ENCODE data around the gene LOXHD1.

LOXHD1 gene

GRCh38 chr18:46675112-46675511 lies 18.1 kb upstream of the LOXHD1 start:
- DNase-seq, result no peak

DNA sequence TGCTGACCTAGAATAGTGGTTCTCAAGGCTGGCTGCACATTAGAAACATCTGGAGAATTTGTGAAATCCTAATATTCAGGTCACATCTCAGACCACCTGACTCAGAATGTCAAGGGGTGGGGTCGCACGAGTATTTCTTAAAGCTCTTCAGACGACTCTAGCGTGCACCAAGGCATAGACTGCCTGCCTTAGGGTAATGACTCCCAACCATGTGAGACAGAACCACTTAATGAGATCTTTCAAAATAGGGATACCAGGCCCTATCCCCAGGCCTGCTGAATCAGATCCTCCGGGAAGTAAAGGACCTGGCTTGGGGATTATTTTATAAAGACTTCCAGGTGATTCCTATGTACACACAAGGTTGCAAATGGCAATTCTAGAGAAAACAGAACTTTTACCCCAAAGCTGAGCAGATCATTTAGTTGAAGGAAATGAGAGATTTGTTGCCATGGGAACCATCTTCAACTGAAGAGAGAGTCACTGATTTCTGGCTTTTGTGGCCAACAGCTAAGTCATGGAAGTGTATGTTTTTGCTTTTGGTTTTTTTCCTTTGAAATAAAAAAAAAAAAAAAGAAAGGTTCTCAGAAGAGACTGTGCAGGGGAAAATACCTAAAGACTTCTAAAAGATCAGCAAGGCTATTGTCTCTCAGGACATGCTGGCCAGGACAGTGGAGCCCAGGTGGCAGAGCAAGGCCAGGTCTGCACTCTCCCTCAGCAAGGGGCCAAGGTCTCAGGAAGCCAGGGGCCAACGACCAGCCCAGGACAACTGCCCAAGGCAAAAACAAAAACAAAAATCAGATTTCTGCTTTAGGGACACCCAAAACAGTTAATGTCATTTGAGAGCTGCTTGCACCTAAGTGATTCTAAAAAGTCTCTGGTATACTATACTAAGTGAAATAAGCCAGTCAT lies 15.3 kb upstream of the LOXHD1 start:
- DNase-seq, result no peak

- DNase-seq, result no peak
Measured at GRCh38 chr18:46668694-46669093, 11.7 kb upstream of the LOXHD1 start.

- no peak for DNase-seq
Measured at GRCh38 chr18:46668135-46668534, 11.1 kb upstream of the LOXHD1 start.

DNA sequence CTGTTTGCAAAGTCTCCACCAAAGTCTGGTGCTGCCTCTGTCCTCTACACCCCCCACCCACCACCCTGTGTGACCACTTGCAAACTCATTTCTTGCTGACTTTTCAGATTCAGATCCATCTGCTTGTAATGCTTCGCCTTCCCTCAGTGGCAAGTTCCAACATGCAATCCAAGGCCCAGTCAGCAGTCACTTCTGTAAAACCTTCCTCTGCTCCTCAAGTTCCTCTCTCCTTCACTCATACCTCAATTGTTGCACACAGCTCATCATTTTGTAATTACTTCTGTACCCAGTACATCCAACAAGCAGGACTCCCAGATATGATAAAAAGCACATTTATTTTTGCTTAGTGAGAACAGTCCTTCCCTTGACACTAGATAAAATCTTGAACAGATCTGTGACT lies 6.5 kb upstream of the LOXHD1 start:
- no peak for DNase-seq

DNA sequence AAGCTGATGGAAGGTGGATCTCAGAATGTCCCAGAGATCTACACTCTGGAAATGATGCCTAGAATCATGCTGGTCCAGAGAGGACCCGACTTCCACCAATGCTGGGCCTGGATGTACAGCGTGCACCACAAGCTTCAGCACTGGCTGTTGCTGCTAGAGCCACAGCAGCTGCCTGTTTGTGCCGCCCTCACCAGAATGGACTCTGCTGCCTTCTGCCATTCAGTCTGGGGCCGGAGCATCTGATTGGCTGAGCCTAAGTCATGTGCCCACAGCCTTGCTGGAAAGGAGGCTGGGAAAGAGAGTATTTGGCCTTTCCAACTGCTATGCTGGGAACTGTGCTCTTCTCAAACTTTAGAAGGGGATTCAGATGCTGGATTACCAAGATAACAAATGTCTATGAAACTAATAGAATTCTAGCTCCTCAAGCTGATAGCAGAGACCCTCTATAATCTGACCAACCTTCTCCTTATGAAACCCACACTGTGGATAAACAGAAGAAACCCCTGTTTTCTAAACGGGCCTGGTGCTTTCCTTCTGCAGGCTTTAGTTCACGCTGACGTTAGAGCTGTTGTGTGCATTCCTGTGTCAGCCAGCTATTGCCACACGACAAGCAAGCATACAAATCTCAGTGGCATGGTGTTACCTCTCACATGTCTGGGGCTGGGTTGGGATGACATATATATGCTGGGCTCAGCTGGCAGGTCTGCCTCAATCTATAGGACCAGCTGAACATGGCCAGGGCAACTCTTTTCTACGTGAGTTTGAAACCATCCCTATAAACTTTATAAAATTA lies 4.1 kb upstream of the LOXHD1 start:
- DNase-seq, result no peak

- DNase-seq, result no peak
Measured at GRCh38 chr18:46659484-46659883, 2.5 kb upstream of the LOXHD1 start.

- no peak for DNase-seq
Measured at GRCh38 chr18:46656326-46657114, 500 bp downstream of the LOXHD1 start.

- DNase-seq, result no peak
Measured at GRCh38 chr18:46652372-46652771, 4.6 kb downstream of the LOXHD1 start.

GRCh38 chr18:46650681-46651080 lies 6.3 kb downstream of the LOXHD1 start:
- no peak for DNase-seq

- DNase-seq, result no peak
Measured at GRCh38 chr18:46649071-46649862, 7.8 kb downstream of the LOXHD1 start.

DNA sequence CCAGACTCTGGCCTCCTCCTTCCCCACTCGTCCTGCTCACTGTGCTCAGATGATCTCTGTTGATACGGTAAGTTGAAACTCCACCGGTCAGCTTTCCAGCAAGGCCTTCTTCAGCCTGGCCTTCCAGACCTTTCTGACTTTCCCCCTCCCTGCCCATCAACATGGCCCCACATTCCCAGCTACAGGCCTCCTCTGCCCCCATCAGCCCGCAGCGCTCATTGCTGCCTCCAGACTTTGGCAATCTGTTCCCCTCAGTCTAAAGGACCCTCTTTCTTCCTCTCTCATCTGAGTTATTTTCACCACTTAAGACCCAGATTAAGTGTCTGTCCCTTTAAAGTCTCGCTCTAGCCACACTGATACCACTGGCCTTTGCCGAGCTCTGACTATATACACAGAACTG lies 10.6 kb downstream of the LOXHD1 start:
- no peak for DNase-seq

DNA sequence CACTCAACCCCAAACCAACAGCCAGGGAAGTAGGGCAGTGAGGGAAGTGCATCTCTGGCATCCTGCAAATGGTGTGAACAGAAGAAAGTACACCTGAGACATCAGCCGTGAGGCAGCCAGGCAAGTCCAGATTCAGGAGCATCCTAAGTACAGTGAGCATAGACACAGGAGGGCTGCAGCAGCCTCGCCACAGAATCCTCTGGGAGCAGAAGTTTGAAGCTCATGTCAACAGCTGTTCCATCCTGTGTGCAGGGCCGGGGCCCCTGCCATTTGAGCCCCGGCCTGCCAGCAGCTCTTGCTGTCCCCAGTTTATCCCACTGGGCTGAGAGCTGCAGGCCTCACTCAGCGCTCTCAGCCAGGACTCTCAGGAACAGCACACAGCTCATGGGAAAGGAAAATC lies 14.5 kb downstream of the LOXHD1 start:
- no peak for DNase-seq

DNA sequence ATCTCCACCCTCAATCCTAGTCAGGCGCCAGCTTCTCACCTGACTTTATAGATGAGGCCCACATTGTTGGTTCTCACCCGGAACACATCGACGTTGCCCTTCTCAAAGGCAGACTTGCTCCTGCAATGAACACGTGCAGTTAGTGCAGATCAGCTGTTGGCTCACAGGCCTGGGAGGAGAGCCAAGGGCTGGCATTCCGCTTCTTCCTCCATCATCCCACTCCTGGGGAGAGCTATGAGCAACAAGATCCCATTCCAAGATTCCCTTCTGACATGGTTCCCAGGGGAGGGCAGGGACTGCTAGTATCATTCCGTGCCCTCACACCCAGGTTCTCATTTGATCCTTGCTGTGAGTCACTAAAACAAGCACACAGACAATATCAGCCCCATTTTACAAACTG lies 15.1 kb downstream of the LOXHD1 start:
- DNase-seq, result no peak

GRCh38 chr18:46639386-46639785 lies 17.6 kb downstream of the LOXHD1 start:
- no peak for DNase-seq

DNA sequence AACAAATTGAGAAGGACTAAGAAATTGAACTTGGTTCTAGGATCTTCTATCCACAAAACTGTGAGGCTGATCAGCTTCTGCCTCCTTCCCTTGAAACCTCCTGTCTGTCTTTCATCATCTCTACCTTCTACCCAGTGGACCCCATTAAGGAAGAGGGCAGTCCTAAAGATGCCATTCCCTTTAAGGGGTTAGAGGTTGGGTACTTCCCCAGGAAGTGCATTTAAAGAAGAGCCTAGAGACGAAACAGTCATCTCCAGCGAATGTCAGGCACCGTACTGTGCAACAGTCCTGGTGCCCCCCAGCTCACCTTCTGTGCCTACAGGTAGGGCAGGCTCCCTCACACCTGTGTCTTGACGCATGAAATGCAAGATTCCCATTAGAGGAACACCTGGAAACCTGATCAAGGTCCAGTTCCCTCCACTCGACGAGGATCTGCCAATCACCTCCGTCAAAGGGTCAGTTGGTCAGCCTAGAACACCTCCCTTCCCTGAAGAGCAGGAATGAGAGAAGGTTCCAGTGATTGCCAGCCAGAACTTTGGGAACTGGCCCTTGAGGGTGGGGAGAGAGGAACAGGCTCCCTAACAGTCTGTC lies 20.9 kb downstream of the LOXHD1 start:
- no peak for DNase-seq

GRCh38 chr18:46632401-46633071 lies 24.5 kb downstream of the LOXHD1 start:
- DNase-seq, result no peak

- DNase-seq, result no peak
Measured at GRCh38 chr18:46630991-46631390, 26.0 kb downstream of the LOXHD1 start.

GRCh38 chr18:46630160-46630559 lies 26.9 kb downstream of the LOXHD1 start:
- DNase-seq, result no peak

- no peak for DNase-seq
Measured at GRCh38 chr18:46629361-46629760, 27.7 kb downstream of the LOXHD1 start.

GRCh38 chr18:46628206-46628605 lies 28.8 kb downstream of the LOXHD1 start:
- no peak for DNase-seq
